Fibroblast of the aortic adventitia (primary cell): Measurements from ENCODE around the gene RBCK1. TPM values are rescaled to one million over a fixed set of nuclear protein-coding genes. Genes with fewer than 3 reads are reported as not detected.

Source experiments
- DNase-seq: peaks from one replicate; pipeline ENCODE4 v3.0.0-alpha.2; 2010; ENCODE audit warnings: low read depth
- H3K4me3 ChIP-seq: 2 replicates; pipeline ENCODE4 v1.5.1; 2011; ENCODE audit warnings: low read depth, mild to moderate bottlenecking, control low read depth, low read length, moderate library complexity
- CTCF ChIP-seq: IDR thresholded peaks from 2 replicates; pipeline ENCODE4 v1.5.1; 2011; ENCODE audit warnings: mild to moderate bottlenecking, low read length, control low read depth, inconsistent platforms; ENCODE audit not compliant: insufficient read depth
- total RNA-seq: library from RNA; depleted of rRNA; stranded (reverse); fragments of >200 nt; gene quantifications from 2 replicates; pipeline ENCODE4 v1.2.3, GENCODE V29; 2012; ENCODE audit warnings: low replicate concordance

The RBCK1 gene
- total RNA-seq, 1 donor, result 60.7 TPM

GRCh38 chr20:428658-429200 is 20.6 kb downstream of the RBCK1 start:
- DNase-seq, result no peak
- no peak for TF ChIP-seq CTCF
- H3K4me3 ChIP-seq, result no peak overlapping the region

GRCh38 chr20:430091-430999 is 22.2 kb downstream of the RBCK1 start:
- no peak overlapping the region for H3K4me3 ChIP-seq
- DNase-seq, result no peak
- no peak for TF ChIP-seq CTCF

GRCh38 chr20:431012-431904 is 23.2 kb downstream of the RBCK1 start:
- H3K4me3 ChIP-seq, result no peak overlapping the region
- DNase-seq, result peak; percentile 60
- peak; percentile 54 for TF ChIP-seq CTCF

- no peak for DNase-seq
- TF ChIP-seq CTCF, result no peak
- H3K4me3 ChIP-seq, result no peak overlapping the region
These were observed 24.1 kb downstream of the RBCK1 start for GRCh38 chr20:432208-432607.

- TF ChIP-seq CTCF, result no peak
- DNase-seq, result no peak
- no peak overlapping the region for H3K4me3 ChIP-seq
These were observed 24.7 kb downstream of the RBCK1 start for GRCh38 chr20:432677-433299.

GRCh38 chr20:433300-433975 is 25.3 kb downstream of the RBCK1 start:
- no peak for TF ChIP-seq CTCF
- no peak overlapping the region for H3K4me3 ChIP-seq
- no peak for DNase-seq
